Fibroblast of lung (primary cell): Measurements from ENCODE around the gene BEND7.

ENCODE experiments used
- CTCF ChIP-seq, 2 donors: IDR thresholded peaks in 1 of 2; conservative IDR thresholded peaks in 1 of 2; 1 replicate in 1 of 2; 2 replicates in 1 of 2; pipeline ENCODE4 v1.5.1; 2011 to 2012; ENCODE audit warnings: low read length in 2 of 2, control low read depth in 1 of 2, inconsistent platforms in 1 of 2, low read depth in 1 of 2, mild to moderate bottlenecking in 1 of 2
- EZH2 ChIP-seq: IDR thresholded peaks from 2 replicates; pipeline ENCODE4 v1.5.1; 2012; ENCODE audit warnings: low read length, control low read depth, mild to moderate bottlenecking; ENCODE audit errors: missing control alignments

DNA sequence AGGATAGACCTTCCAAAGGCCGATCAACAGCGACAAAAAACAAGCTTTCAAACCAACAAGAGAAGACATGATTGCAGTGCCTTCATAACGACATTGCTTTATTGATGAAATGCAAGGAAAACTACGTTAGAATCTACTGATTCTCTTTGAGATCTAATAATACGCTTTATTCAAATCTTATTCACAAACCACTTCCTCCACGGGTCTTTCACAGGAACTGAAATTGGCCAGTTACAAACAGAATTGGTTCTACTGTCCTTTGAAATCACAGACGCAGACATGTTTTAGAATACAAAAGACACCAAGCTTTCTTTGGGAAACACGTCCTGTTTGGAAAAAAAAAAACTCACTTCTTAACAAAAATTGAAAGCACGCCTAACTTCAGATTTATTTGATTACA is 106.0 kb downstream of the BEND7 start:
- TF ChIP-seq EZH2 (no peak), CTCF (conservative IDR thresholded peaks at IDR 0.05 in 1 of 2, IDR thresholded peaks at IDR 0.05 in 1 of 2; ENCODE audit: low read depth in 1 of 2, low read length in 2 of 2) (no peak)
